Small intestine (tissue), 7 donors: ENCODE measurements around the gene TMEM163. TPM values are rescaled to one million over a fixed set of nuclear protein-coding genes. Genes with fewer than 3 reads are reported as not detected.

Experiments
- DNase-seq, 2 donors: peaks; one replicate each; pipeline versions ENCODE4 v3.0.0 to v3.0.0-alpha.2; 2013
- FAIRE-seq: peaks from 2 replicates; lab custom pipeline; 2012; peaks lifted over from hg19 to GRCh38; lab: Jason Lieb, UNC
- H3K27ac ChIP-seq, 3 donors: one replicate each; pipeline ENCODE4 v1.5.1; 2013; ENCODE audit warnings: low read length in 2 of 3, mild to moderate bottlenecking in 2 of 3, control low read depth in 1 of 3, inconsistent platforms in 1 of 3, low read depth in 1 of 3, moderate library complexity in 1 of 3
- H3K27me3 ChIP-seq, 3 donors: one replicate each; pipeline ENCODE4 v1.6.1; 2013; ENCODE audit warnings: low read length in 3 of 3, inconsistent platforms in 1 of 3; ENCODE audit not compliant: control insufficient read depth in 3 of 3, insufficient read depth in 3 of 3
- H3K36me3 ChIP-seq, 3 donors: one replicate each; pipeline ENCODE4 v1.6.1; 2013; ENCODE audit warnings: low read length in 3 of 3, inconsistent platforms in 1 of 3, low read depth in 1 of 3, mild to moderate bottlenecking in 1 of 3, moderate library complexity in 1 of 3; ENCODE audit not compliant: control insufficient read depth in 3 of 3, insufficient read depth in 2 of 3
- H3K4me1 ChIP-seq, 3 donors: one replicate each; pipeline ENCODE4 v1.6.1; 2013; ENCODE audit warnings: low read length in 2 of 3, inconsistent platforms in 1 of 3, low read depth in 1 of 3, mild to moderate bottlenecking in 1 of 3, moderate library complexity in 1 of 3; ENCODE audit not compliant: control insufficient read depth in 3 of 3, insufficient read depth in 2 of 3
- H3K4me3 ChIP-seq, 3 donors: one replicate each; pipeline ENCODE4 v1.5.1; 2013; ENCODE audit warnings: low read length in 3 of 3, control low read depth in 1 of 3, inconsistent platforms in 1 of 3, low read depth in 1 of 3, mild to moderate bottlenecking in 1 of 3, moderate library complexity in 1 of 3
- H3K9me3 ChIP-seq, 2 donors: one replicate each; pipeline ENCODE4 v1.6.1; 2013; ENCODE audit warnings: low read depth in 1 of 2, low read length in 1 of 2; ENCODE audit not compliant: control insufficient read depth in 2 of 2, insufficient read depth in 1 of 2
- WGBS, 3 donors: extraction: QIAGEN DNeasy Blood & Tissue Kit; methylation state at CpG; one replicate each; pipeline ENCODE4 v1.1.7; 2013; 5-methylcytosine and 5-hydroxymethylcytosine counted together
- polyA plus RNA-seq, 4 donors: library from polyadenylated mRNA; stranded (reverse) in 3 of 4; unstranded in 1 of 4; fragments of 200-250 nt in 3 of 4; fragments of 120-200 nt in 1 of 4; gene quantifications; one replicate each; pipeline versions ENCODE4 v1.2.1 to v1.2.3, GENCODE V29; 2013
- donor health status: healthy with polysubstance abuse.
- donor health status: control.
- donor health status: control.
- donor health status: Bipolar disorder and iron deficiency.
- donor health status: healthy.

Gene TMEM163
- polyA plus RNA-seq, 4 donors: 0.13 to 0.57 (median 0.38) TPM

DNA sequence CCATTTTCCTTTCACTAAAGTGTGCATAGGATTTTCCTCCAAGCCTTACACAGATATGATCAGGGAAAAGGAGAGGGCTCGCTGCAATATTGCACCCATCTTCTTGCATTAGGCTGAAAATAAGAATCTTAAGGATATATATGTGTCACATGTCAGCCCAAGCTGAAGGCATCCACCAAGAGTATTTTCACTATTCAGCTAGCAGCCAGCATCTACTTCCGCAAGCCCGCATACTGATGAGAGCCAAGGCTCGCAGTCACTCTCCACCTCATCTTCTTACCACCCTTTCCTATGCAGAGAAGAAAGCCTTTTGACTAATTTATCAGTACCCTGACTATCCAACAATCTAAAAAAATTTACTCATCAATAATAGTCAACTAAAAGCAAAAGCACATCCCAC is 6.1 kb downstream of the TMEM163 start:
- 83 to 96% (median 86%) methylated on average over 4 of the region's 4 CpGs for WGBS, 3 donors
- DNase-seq: no peak
- H3K27ac ChIP-seq: no peak overlapping the region
- no peaks in the 10 kb centered on the region for H3K36me3 ChIP-seq
- H3K9me3 ChIP-seq: no peaks in the 10 kb centered on the region
- H3K27me3 ChIP-seq: peaks cover 0 to 30% (median 13%) of the 10 kb centered on the region in 3 donors
- no peak for FAIRE-seq
- peaks cover 0 to 2% (median 0%) of the 10 kb centered on the region in 3 donors for H3K4me1 ChIP-seq
- H3K4me3 ChIP-seq: no peak overlapping the region

DNA sequence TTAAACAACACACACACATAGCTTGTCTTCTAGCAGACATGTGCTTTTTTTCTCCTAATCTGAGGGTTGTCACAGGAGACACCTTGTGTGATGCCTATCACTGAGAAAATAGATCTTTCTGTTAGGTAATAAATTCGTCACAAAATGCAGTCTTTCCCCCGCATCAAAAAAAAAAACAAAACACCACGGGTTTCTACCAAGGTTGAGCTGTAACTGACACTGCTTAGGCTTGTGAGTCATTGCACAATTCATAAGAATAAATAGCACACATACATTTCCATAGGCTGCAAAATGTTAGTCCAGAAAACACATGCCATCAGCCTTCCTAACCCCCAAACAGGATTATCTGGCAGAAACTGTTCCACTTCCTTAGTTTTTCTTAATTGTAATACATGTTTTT is 6.5 kb downstream of the TMEM163 start:
- H3K36me3 ChIP-seq: no peaks in the 10 kb centered on the region
- H3K27ac ChIP-seq: no peak overlapping the region
- no peaks in the 10 kb centered on the region for H3K4me1 ChIP-seq
- no peaks in the 10 kb centered on the region for H3K9me3 ChIP-seq
- no peak for DNase-seq
- H3K27me3 ChIP-seq: peaks cover 0 to 26% (median 14%) of the 10 kb centered on the region in 3 donors
- no peak overlapping the region for H3K4me3 ChIP-seq
- no peak for FAIRE-seq
- whole genome bisulfite sequencing, 3 donors: 25 to 42% (median 33%) methylated on average over 3 of the region's 3 CpGs

- H3K27ac ChIP-seq: no peak overlapping the region
- 29 to 40% (median 31%) methylated on average over 3 of the region's 3 CpGs for WGBS, 3 donors
- DNase-seq: no peak
- H3K4me1 ChIP-seq: no peaks in the 10 kb centered on the region
- no peak overlapping the region for H3K4me3 ChIP-seq
- no peaks in the 10 kb centered on the region for H3K36me3 ChIP-seq
- FAIRE-seq: no peak
- no peaks in the 10 kb centered on the region for H3K9me3 ChIP-seq
- H3K27me3 ChIP-seq: peaks cover 0 to 20% (median 8%) of the 10 kb centered on the region in 3 donors
Observed at GRCh38 chr2:134711692-134712091, 7.1 kb downstream of the TMEM163 start.

DNA sequence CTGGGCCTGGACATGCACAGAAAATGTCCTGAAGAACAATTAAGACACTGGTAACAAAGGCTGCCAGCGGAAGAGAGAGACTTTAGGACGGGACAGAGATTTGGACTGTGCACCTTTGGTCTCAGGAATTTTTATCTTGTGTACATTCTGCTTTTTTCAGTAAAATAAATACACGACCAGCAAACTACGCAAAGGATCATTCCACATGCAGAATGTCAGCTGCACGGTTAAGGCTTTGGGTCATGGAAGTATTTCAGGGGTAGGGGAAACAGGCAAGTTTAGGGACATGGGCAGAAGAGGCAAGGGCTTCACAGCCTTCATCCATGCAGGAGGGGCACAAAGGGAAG is 11.5 kb downstream of the TMEM163 start:
- no peaks in the 10 kb centered on the region for H3K9me3 ChIP-seq
- H3K27ac ChIP-seq: no peak overlapping the region
- H3K36me3 ChIP-seq: no peaks in the 10 kb centered on the region
- no peak for DNase-seq
- 32 to 60% (median 54%) methylated on average over 5 of the region's 5 CpGs for WGBS, 3 donors
- H3K27me3 ChIP-seq: peaks cover 0 to 5% (median 2%) of the 10 kb centered on the region in 3 donors
- no peaks in the 10 kb centered on the region for H3K4me1 ChIP-seq
- H3K4me3 ChIP-seq: no peak overlapping the region
- FAIRE-seq: no peak

- peaks cover 0 to 7% (median 2%) of the 10 kb centered on the region in 3 donors for H3K27me3 ChIP-seq
- H3K27ac ChIP-seq: no peak overlapping the region
- H3K4me3 ChIP-seq: no peak overlapping the region
- FAIRE-seq: no peak
- no peaks in the 10 kb centered on the region for H3K4me1 ChIP-seq
- no peak for DNase-seq
- no peaks in the 10 kb centered on the region for H3K9me3 ChIP-seq
- no peaks in the 10 kb centered on the region for H3K36me3 ChIP-seq
- WGBS, 3 donors: 36 to 48% (median 36%) methylated on average over 18 of the region's 18 CpGs
Observed at GRCh38 chr2:134706587-134707329, 12.0 kb downstream of the TMEM163 start.

DNA sequence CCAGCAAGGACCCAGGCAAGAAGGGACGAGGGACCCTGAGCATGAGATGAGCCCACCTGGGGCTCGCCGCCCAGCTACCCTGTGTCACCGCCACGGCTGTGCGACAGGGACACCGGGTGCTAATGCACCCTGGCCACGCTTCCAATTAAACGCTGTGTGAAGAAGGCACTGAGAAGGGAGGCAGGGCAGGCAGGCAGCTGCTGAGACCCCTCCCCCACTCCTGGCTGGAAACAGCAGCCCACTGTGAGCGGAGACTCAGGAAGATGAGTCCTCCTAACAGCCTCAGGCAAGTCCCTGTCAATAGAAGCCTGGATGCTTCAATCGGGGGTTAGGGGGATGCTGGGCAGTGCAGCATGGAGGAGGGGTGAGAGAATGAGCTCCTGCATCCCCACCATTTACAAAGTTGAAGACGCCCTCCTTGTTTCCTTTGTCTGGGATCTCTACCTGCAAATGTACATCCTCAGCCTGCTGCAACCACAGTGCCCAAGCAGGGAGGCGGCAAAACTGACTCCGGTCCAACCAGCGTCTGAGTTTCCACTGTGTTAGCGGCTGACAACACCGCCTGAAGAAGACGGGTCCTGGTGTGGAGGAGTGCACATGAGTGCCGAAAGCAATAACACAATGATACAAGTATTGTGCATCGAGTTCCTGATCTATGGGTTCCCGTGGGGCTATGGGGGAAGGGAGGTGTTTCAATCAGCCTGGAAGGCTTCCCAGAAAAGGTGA is 12.8 kb downstream of the TMEM163 start:
- Histone ChIP-seq H3K4me3 (no peak overlapping the region), H3K9me3 (no peaks in the 10 kb centered on the region), H3K4me1 (no peaks in the 10 kb centered on the region), H3K27ac (no peak overlapping the region), H3K36me3 (no peaks in the 10 kb centered on the region), H3K27me3 (peaks cover 0 to 7% (median 2%) of the 10 kb centered on the region in 3 donors)
- FAIRE-seq (no peak), DNase-seq (no peak)
- WGBS, 3 donors: 77 to 84% (median 84%) methylated on average over 21 of the region's 21 CpGs

- Histone ChIP-seq H3K4me3 (no peak overlapping the region), H3K27ac (no peak overlapping the region), H3K9me3 (no peaks in the 10 kb centered on the region), H3K27me3 (peaks cover 0 to 7% (median 2%) of the 10 kb centered on the region in 3 donors), H3K36me3 (no peaks in the 10 kb centered on the region), H3K4me1 (no peaks in the 10 kb centered on the region)
- 58 to 81% (median 73%) methylated on average over 4 of the region's 4 CpGs for WGBS, 3 donors
- no peak for DNase-seq
- FAIRE-seq: no peak
Observed at GRCh38 chr2:134704173-134704572, 14.6 kb downstream of the TMEM163 start.

- no peak overlapping the region for H3K27ac ChIP-seq
- no peak for DNase-seq
- no peaks in the 10 kb centered on the region for H3K9me3 ChIP-seq
- H3K4me1 ChIP-seq: no peaks in the 10 kb centered on the region
- WGBS, 3 donors: 40 to 84% (median 60%) methylated on average over 1 of the region's 1 CpG
- peaks cover 0 to 7% (median 2%) of the 10 kb centered on the region in 3 donors for H3K27me3 ChIP-seq
- H3K36me3 ChIP-seq: no peaks in the 10 kb centered on the region
- no peak overlapping the region for H3K4me3 ChIP-seq
- no peak for FAIRE-seq
Observed at GRCh38 chr2:134703426-134703825, 15.4 kb downstream of the TMEM163 start.
